HFFc6 (cell line): ENCODE data around the gene TMEM14C. TPM values are rescaled to one million over a fixed set of nuclear protein-coding genes. Genes with fewer than 3 reads are reported as not detected.

Experiments used
- DNase-seq: peaks from one replicate; pipeline ENCODE4 v3.0.0-alpha.2; 2018
- H3K27ac Mint-ChIP-seq: 2 replicates; pipeline ENCODE4 v1.8.0; 2020; ENCODE audit warnings: mild to moderate bottlenecking, mixed read lengths
- H3K27me3 Mint-ChIP-seq: 2 replicates; pipeline ENCODE4 v1.8.0; 2021; ENCODE audit warnings: mild to moderate bottlenecking, moderate library complexity, mixed read lengths; ENCODE audit not compliant: insufficient read depth
- H3K36me3 Mint-ChIP-seq: 2 replicates; pipeline ENCODE4 v1.8.0; 2021; ENCODE audit warnings: low read depth, mixed read lengths
- H3K4me1 Mint-ChIP-seq: 2 replicates; pipeline ENCODE4 v1.8.0; 2020; ENCODE audit warnings: low read depth, mixed read lengths
- H3K4me3 Mint-ChIP-seq: 2 replicates; pipeline ENCODE4 v1.8.0; 2020; ENCODE audit warnings: mild to moderate bottlenecking, moderate library complexity, mixed read lengths
- H3K9me3 Mint-ChIP-seq: 2 replicates; pipeline ENCODE4 v1.8.0; 2020; ENCODE audit warnings: mild to moderate bottlenecking, mixed read lengths
- total RNA-seq, 6 experiments: library from RNA; stranded (reverse); fragmentation: NEBNext Ultra II Directional; extraction: Animal tissue kit (Norgen Biotek cat#: 25700); gene quantifications; 2 replicates in 1 of 6; 3 replicates in 5 of 6; pipeline ENCODE4 v1.2.3, GENCODE V29; 2021
- TF ChIP-seq, protein P1 (sequence below): fragments of 200-600 bp; sonication (generic); IDR thresholded peaks from 2 replicates; pipeline ENCODE4 v1.5.0; 2021; ENCODE audit warnings: antibody characterized with exemption, mild to moderate bottlenecking

Gene TMEM14C
- total RNA-seq, 6 experiments from 2014 or later = 140 to 158 (median 145) TPM

DNA sequence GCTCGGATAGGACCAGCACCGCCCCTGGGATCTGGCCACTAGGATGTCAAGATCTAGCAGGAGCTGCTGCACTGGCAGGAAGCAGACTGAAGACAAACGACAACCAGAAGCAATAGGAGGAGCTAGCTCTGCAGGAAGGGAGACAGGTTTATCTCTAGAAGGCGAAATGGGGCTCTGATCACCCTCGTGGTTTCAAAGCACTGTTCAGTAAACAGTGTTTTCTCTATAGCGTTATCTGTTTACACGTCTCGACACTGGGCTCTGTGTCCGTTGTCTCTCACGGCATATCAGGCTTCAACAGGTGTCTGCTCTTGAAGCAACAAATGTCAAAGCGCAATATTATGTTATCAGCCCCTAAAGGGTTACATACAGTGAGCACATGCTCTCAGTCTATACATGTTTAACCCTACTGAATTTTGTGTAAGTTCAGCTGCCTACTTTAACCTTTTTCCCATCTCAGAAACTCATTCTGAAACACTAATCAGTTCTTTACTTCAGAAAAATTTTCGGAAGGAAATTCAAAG lies 48.6 kb downstream of the TMEM14C start:
- TF ChIP-seq, protein P1, sequence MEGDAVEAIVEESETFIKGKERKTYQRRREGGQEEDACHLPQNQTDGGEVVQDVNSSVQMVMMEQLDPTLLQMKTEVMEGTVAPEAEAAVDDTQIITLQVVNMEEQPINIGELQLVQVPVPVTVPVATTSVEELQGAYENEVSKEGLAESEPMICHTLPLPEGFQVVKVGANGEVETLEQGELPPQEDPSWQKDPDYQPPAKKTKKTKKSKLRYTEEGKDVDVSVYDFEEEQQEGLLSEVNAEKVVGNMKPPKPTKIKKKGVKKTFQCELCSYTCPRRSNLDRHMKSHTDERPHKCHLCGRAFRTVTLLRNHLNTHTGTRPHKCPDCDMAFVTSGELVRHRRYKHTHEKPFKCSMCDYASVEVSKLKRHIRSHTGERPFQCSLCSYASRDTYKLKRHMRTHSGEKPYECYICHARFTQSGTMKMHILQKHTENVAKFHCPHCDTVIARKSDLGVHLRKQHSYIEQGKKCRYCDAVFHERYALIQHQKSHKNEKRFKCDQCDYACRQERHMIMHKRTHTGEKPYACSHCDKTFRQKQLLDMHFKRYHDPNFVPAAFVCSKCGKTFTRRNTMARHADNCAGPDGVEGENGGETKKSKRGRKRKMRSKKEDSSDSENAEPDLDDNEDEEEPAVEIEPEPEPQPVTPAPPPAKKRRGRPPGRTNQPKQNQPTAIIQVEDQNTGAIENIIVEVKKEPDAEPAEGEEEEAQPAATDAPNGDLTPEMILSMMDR = no peak
- Mint-ChIP-seq H3K9me3 (no peaks in the 10 kb centered on the region), H3K36me3 (no peaks in the 10 kb centered on the region; the same call in 1 of the 2 replicates), H3K4me1 (no peaks in the 10 kb centered on the region), H3K27me3 (no peaks in the 10 kb centered on the region), H3K27ac (no peak overlapping the region), H3K4me3 (no peak overlapping the region)
- no peak for DNase-seq

DNA sequence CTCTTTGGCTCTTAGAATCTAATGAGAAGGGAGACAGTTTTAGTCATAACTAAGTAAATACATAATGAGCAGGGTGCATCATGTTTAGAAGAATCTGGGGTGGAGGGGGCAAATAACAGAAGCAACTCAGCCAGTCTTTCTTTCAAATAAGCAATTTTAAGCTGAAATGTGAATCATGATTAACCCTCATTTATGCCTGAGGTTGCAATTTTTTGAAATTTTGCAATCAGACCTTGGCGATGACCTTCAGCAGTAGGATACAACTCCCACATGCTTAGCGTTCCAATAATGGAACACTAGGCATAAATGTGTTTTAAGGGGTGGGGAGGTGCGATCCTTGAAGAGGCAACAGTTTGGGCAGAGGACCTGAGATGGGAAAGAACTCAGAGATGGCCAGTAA lies 55.4 kb downstream of the TMEM14C start:
- H3K4me3 Mint-ChIP-seq = no peak overlapping the region
- peaks cover 2% of the 10 kb centered on the region; the same call in 1 of the 2 replicates for H3K27me3 Mint-ChIP-seq
- no peak for DNase-seq
- no peaks in the 10 kb centered on the region; the same call in 1 of the 2 replicates for H3K36me3 Mint-ChIP-seq
- H3K4me1 Mint-ChIP-seq = no peaks in the 10 kb centered on the region
- H3K9me3 Mint-ChIP-seq = no peaks in the 10 kb centered on the region
- TF ChIP-seq, protein P1 = no peak
- H3K27ac Mint-ChIP-seq = no peak overlapping the region

DNA sequence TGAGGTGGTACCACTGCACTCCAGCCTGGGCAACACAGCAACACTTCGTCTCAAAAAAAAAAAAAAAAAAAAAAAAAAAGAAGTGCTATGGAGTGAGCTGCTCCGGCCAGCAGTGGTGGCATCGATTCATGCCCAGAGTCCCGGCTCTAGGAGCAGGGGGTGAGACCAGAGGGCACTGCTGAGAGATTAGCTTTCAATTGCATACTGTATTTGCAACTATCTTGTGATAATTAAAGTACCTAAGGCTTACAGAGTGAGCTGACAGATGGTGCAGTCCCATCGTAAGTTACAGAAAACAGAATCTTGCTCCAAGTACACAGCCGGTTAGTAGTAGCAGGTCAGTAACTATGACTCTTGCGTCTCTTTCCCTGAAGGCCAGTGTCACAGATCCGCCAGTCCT lies 56.2 kb downstream of the TMEM14C start:
- DNase-seq = no peak
- Mint-ChIP-seq H3K9me3 (no peaks in the 10 kb centered on the region), H3K27ac (no peak overlapping the region), H3K4me1 (no peaks in the 10 kb centered on the region), H3K36me3 (no peaks in the 10 kb centered on the region; the same call in 1 of the 2 replicates), H3K27me3 (peaks cover 2% of the 10 kb centered on the region; the same call in 1 of the 2 replicates), H3K4me3 (no peak overlapping the region)
- TF ChIP-seq, protein P1 = no peak

Other genes starting within 250 kb of the TMEM14C start
- gene GCNT2, start 201.7 kb upstream of the TMEM14C start, total RNA-seq = 1 to 10 TPM in 4 of 6 experiments, under 1 TPM in 2; 0.14 to 7.1 (median 5.7) TPM
- not detected for gene C6orf52, start 28.5 kb upstream of the TMEM14C start, total RNA-seq
- 10 to 100 TPM; 18.2 to 23.1 (median 19.4) TPM for gene PAK1IP1, start 28.1 kb upstream of the TMEM14C start, total RNA-seq
- gene TMEM14B, start 24.7 kb downstream of the TMEM14C start, total RNA-seq = 100 to 1,000 TPM in 1 of 6 experiments, 10 to 100 TPM in 5; 82.7 to 113 (median 96.7) TPM
- gene MAK, start 115.5 kb downstream of the TMEM14C start, total RNA-seq = not detected
- not detected for gene GCM2, start 159.0 kb downstream of the TMEM14C start, total RNA-seq
- not detected for gene SYCP2L, start 164.0 kb downstream of the TMEM14C start, total RNA-seq